Gastrocnemius medialis (tissue), 4 donors: ENCODE measurements around the gene AGAP1. TPM values are rescaled to one million over a fixed set of nuclear protein-coding genes. Genes with fewer than 3 reads are reported as not detected.
A peak's percentile ranks its signal among the peaks of the same experiment; 100 is the strongest.

Source experiments
- ATAC-seq, 2 donors: fragments of 150-250 bp; one replicate each; pipeline ENCODE4 v1.9.1; 2016
- DNase-seq, 2 donors: peaks; one replicate each; pipeline ENCODE4 v3.0.0-alpha.2; 2019
- H3K27ac ChIP-seq, 4 donors: fragments of 200-600 bp; sonication (generic); 1 replicate in 1 of 4; 2 replicates in 3 of 4; pipeline ENCODE4 v1.5.1; 2016 to 2018; ENCODE audit warnings: mild to moderate bottlenecking in 2 of 4, moderate library complexity in 1 of 4
- H3K27me3 ChIP-seq, 3 donors: fragments of 200-600 bp; sonication (generic) in 2 of 3; 1 replicate in 1 of 3; 2 replicates in 2 of 3; pipeline versions ENCODE4 v1.5.1 to v1.6.0; 2016 to 2019; ENCODE audit warnings: mild to moderate bottlenecking in 1 of 3, moderate library complexity in 1 of 3
- H3K36me3 ChIP-seq, 2 donors: fragments of 200-600 bp; sonication (generic) in 1 of 2; one replicate each; pipeline ENCODE4 v1.5.1; 2017 to 2018
- H3K4me1 ChIP-seq, 2 donors: fragments of 200-600 bp; sonication (generic) in 1 of 2; one replicate each; pipeline ENCODE4 v1.5.1; 2016 to 2017; ENCODE audit warnings: mild to moderate bottlenecking in 2 of 2
- H3K4me3 ChIP-seq, 4 donors: fragments of 200-600 bp; sonication (generic) in 3 of 4; 1 replicate in 1 of 4; 2 replicates in 3 of 4; pipeline ENCODE4 v1.5.1; 2016 to 2019; ENCODE audit warnings: mild to moderate bottlenecking in 2 of 4
- H3K9me3 ChIP-seq, 3 donors: fragments of 200-600 bp; sonication (generic) in 2 of 3; 1 replicate in 1 of 3; 2 replicates in 2 of 3; pipeline ENCODE4 v1.5.1; 2016 to 2019
- CTCF ChIP-seq, 5 experiments: fragments of 450-650 bp in 3 of 5; fragments of 200-600 bp in 2 of 5; sonication (generic) in 2 of 5; IDR thresholded peaks in 4 of 5; conservative IDR thresholded peaks in 1 of 5; 1 replicate in 4 of 5; 2 replicates in 1 of 5; pipeline ENCODE4 v1.5.1; 2016 to 2019; ENCODE audit warnings: antibody characterized with exemption in 5 of 5, mild to moderate bottlenecking in 3 of 5, moderate library complexity in 3 of 5
- POLR2A ChIP-seq, 2 donors: fragments of 450-650 bp; IDR thresholded peaks; one replicate each; pipeline ENCODE4 v1.6.1; 2017; ENCODE audit warnings: antibody characterized with exemption in 2 of 2, mild to moderate bottlenecking in 2 of 2, moderate library complexity in 2 of 2
- in situ Hi-C, 4 donors: fragments of 200-750 bp; cut with MboI; loops; one replicate each; pipeline versions ENCODE4 v1.15.0 to v1.8.0; 2017; ENCODE audit warnings: low sequenced_read_pairs in 4 of 4
- intact Hi-C: fragments of 100-400 bp; cut with DNase I; formaldehyde crosslinking; loops from one replicate; pipeline ENCODE4 v1.15.1; 2023; ENCODE audit warnings: low total_unique reads
- total RNA-seq, 4 donors: library from RNA; depleted of rRNA; stranded (reverse); fragments of >200 nt; gene quantifications; one replicate each; pipeline versions ENCODE4 v1.1.0 to v1.2.3, GENCODE V29; 2016

Gene AGAP1
- total RNA-seq, 4 donors from 2014 or later: 8.5 to 26.8 (median 14.4) TPM

GRCh38 chr2:235640377-235640776 is 146.5 kb downstream of the AGAP1 start:
- intact Hi-C loops (no loop called here), in situ Hi-C loops (no loop called here)
- Histone ChIP-seq H3K4me3 (no peak overlapping the region), H3K36me3 (no peaks in the 10 kb centered on the region), H3K4me1 (peaks cover 32 to 35% of the 10 kb centered on the region in 2 donors), H3K27me3 (no peaks in the 10 kb centered on the region), H3K27ac (peak overlapping the region; percentile 52 to 70 (median 68)), H3K9me3 (no peaks in the 10 kb centered on the region)
- ATAC-seq (no peak), DNase-seq (no peak)
- TF ChIP-seq POLR2A (IDR thresholded peaks at IDR 0.05) (no peak), CTCF (IDR thresholded peaks at IDR 0.05 in 4 of 5, conservative IDR thresholded peaks at IDR 0.05 in 1 of 5) (no peak)

- in situ Hi-C loops: no loop called here
- no peak for ATAC-seq
- H3K27me3 ChIP-seq: no peaks in the 10 kb centered on the region
- peak overlapping the region; percentile 52 to 70 (median 68) for H3K27ac ChIP-seq
- peaks cover 32 to 35% of the 10 kb centered on the region in 2 donors for H3K4me1 ChIP-seq
- intact Hi-C loops: no loop called here
- H3K4me3 ChIP-seq: peak overlapping the region in 1 of 4 donors; percentile 20
- H3K9me3 ChIP-seq: no peaks in the 10 kb centered on the region
- no peaks in the 10 kb centered on the region for H3K36me3 ChIP-seq
- no peak for TF ChIP-seq CTCF (IDR thresholded peaks at IDR 0.05 in 4 of 5, conservative IDR thresholded peaks at IDR 0.05 in 1 of 5)
- TF ChIP-seq POLR2A (IDR thresholded peaks at IDR 0.05): no peak
- no peak for DNase-seq
Measured at GRCh38 chr2:235640926-235641723, 147.3 kb downstream of the AGAP1 start.

- Histone ChIP-seq H3K9me3 (no peaks in the 10 kb centered on the region), H3K4me1 (peaks cover 32 to 35% of the 10 kb centered on the region in 2 donors), H3K36me3 (no peaks in the 10 kb centered on the region), H3K4me3 (no peak overlapping the region), H3K27ac (peak overlapping the region in 1 of 4 donors; percentile 12), H3K27me3 (no peaks in the 10 kb centered on the region)
- TF ChIP-seq CTCF (IDR thresholded peaks at IDR 0.05 in 4 of 5, conservative IDR thresholded peaks at IDR 0.05 in 1 of 5) (no peak), POLR2A (IDR thresholded peaks at IDR 0.05) (no peak)
- in situ Hi-C loops (no loop called here), intact Hi-C loops (no loop called here)
- DNase-seq: no peak
- no peak for ATAC-seq
Measured at GRCh38 chr2:235641956-235642355, 148.1 kb downstream of the AGAP1 start.

GRCh38 chr2:235642446-235643098 is 148.7 kb downstream of the AGAP1 start:
- Histone ChIP-seq H3K27ac (peak overlapping the region in 1 of 4 donors; percentile 12), H3K36me3 (no peaks in the 10 kb centered on the region), H3K27me3 (no peaks in the 10 kb centered on the region), H3K9me3 (no peaks in the 10 kb centered on the region), H3K4me1 (peaks cover 32 to 36% of the 10 kb centered on the region in 2 donors), H3K4me3 (no peak overlapping the region)
- ATAC-seq (no peak), DNase-seq (no peak)
- intact Hi-C loops (no loop called here), in situ Hi-C loops (no loop called here)
- no peak for TF ChIP-seq POLR2A (IDR thresholded peaks at IDR 0.05)
- TF ChIP-seq CTCF (IDR thresholded peaks at IDR 0.05 in 4 of 5, conservative IDR thresholded peaks at IDR 0.05 in 1 of 5): peak in 1 of 5 experiments; percentile 13
